ENCODE measurements around the gene MFSD1.

Gene MFSD1

DNA sequence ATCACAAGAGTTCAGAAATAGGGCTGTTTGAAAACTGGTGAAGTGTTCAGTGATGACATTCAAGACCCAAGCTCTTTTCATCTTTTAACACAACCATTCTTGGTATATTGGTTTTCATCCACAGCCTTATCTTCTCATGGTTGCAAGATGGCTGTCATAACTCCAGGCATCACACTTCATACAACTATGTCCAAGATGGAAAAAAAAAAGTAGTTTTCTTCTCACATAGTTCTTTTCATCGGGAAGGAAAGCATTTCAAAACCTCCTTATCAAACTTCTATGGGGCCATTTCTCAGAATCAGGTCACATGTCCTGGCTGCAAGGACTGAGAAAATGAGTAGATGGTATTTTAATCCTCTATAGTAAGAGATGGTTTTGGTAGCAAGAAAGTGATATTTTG, 21.1 kb upstream of the MFSD1 start:
- no peaks in the 10 kb centered on the region for H3K4me1 ChIP-seq (ENCODE audit: insufficient read depth, low read length)
- H3K36me3 ChIP-seq (ENCODE audit: insufficient read depth, low read length): no peaks in the 10 kb centered on the region
- H3K79me2 ChIP-seq (ENCODE audit: insufficient read depth, low read length): no peaks in the 10 kb centered on the region
- DNase-seq (no peak), ATAC-seq (ENCODE audit: insufficient read depth, low read depth) (no peak)
- no peak overlapping the region for H3K4me3 ChIP-seq (ENCODE audit: low read depth in 1 of 2, low read length in 2 of 2)
- TF ChIP-seq, protein P1, sequence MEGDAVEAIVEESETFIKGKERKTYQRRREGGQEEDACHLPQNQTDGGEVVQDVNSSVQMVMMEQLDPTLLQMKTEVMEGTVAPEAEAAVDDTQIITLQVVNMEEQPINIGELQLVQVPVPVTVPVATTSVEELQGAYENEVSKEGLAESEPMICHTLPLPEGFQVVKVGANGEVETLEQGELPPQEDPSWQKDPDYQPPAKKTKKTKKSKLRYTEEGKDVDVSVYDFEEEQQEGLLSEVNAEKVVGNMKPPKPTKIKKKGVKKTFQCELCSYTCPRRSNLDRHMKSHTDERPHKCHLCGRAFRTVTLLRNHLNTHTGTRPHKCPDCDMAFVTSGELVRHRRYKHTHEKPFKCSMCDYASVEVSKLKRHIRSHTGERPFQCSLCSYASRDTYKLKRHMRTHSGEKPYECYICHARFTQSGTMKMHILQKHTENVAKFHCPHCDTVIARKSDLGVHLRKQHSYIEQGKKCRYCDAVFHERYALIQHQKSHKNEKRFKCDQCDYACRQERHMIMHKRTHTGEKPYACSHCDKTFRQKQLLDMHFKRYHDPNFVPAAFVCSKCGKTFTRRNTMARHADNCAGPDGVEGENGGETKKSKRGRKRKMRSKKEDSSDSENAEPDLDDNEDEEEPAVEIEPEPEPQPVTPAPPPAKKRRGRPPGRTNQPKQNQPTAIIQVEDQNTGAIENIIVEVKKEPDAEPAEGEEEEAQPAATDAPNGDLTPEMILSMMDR (IDR thresholded peaks at IDR 0.05; ENCODE audit: borderline replicate concordance, extremely low read depth, low read length, poor library complexity, severe bottlenecking): no peak
- no peak for TF ChIP-seq EZH2 (IDR thresholded peaks at IDR 0.05; ENCODE audit: borderline replicate concordance, low read depth, low read length, severe bottlenecking)
- no peak overlapping the region for H2AFZ ChIP-seq (ENCODE audit: low read depth, low read length)
- peaks cover 4% of the 10 kb centered on the region for H3K9me3 ChIP-seq (ENCODE audit: insufficient read depth, low read length, severe bottlenecking)
- H3K27ac ChIP-seq (ENCODE audit: low read length): no peak overlapping the region
- H3K27me3 ChIP-seq (ENCODE audit: insufficient read depth, low read length, poor library complexity): no peaks in the 10 kb centered on the region
- no peak overlapping the region for H3K9ac ChIP-seq (ENCODE audit: low read depth, low read length)
- no peaks in the 10 kb centered on the region for H4K20me1 ChIP-seq (ENCODE audit: insufficient read depth, low read length)
- H3K4me2 ChIP-seq (ENCODE audit: insufficient read depth, low read length): no peak overlapping the region

DNA sequence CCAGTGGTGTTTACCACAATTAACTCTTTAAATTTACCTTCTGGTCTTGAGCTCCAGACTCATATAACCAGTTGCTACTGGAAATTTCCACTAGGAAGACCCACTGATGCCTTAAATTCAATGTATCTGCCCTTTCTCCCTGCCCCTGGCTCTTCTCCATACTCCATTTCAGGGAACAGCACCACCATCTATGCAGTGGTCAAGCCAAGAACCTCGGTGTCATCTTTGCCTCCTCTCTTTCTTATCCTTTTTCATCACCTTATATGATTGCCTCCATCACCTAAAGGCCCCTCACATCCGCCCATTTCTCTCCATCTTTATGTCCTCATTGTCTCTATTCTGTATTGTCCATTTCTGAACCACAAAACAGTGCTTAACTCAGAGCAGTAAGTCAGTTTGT, 20.7 kb upstream of the MFSD1 start:
- Histone ChIP-seq H3K4me2 (ENCODE audit: insufficient read depth, low read length) (no peak overlapping the region), H3K79me2 (ENCODE audit: insufficient read depth, low read length) (no peaks in the 10 kb centered on the region), H3K4me1 (ENCODE audit: insufficient read depth, low read length) (no peaks in the 10 kb centered on the region), H3K4me3 (ENCODE audit: low read depth in 1 of 2, low read length in 2 of 2) (no peak overlapping the region), H3K36me3 (ENCODE audit: insufficient read depth, low read length) (no peaks in the 10 kb centered on the region), H3K9me3 (ENCODE audit: insufficient read depth, low read length, severe bottlenecking) (peaks cover 4% of the 10 kb centered on the region), H2AFZ (ENCODE audit: low read depth, low read length) (no peak overlapping the region), H3K27ac (ENCODE audit: low read length) (no peak overlapping the region), H3K9ac (ENCODE audit: low read depth, low read length) (no peak overlapping the region), H4K20me1 (ENCODE audit: insufficient read depth, low read length) (no peaks in the 10 kb centered on the region), H3K27me3 (ENCODE audit: insufficient read depth, low read length, poor library complexity) (no peaks in the 10 kb centered on the region)
- DNase-seq: no peak
- TF ChIP-seq EZH2 (IDR thresholded peaks at IDR 0.05; ENCODE audit: borderline replicate concordance, low read depth, low read length, severe bottlenecking): no peak
- TF ChIP-seq, protein P1 (IDR thresholded peaks at IDR 0.05; ENCODE audit: borderline replicate concordance, extremely low read depth, low read length, poor library complexity, severe bottlenecking): no peak
- no peak for ATAC-seq (ENCODE audit: insufficient read depth, low read depth)

GRCh38 chr3:158781849-158782248, 20.0 kb upstream of the MFSD1 start:
- Histone ChIP-seq H4K20me1 (ENCODE audit: insufficient read depth, low read length) (no peaks in the 10 kb centered on the region), H3K4me1 (ENCODE audit: insufficient read depth, low read length) (no peaks in the 10 kb centered on the region), H2AFZ (ENCODE audit: low read depth, low read length) (no peak overlapping the region), H3K9me3 (ENCODE audit: insufficient read depth, low read length, severe bottlenecking) (peaks cover 4% of the 10 kb centered on the region), H3K36me3 (ENCODE audit: insufficient read depth, low read length) (no peaks in the 10 kb centered on the region), H3K4me2 (ENCODE audit: insufficient read depth, low read length) (no peak overlapping the region), H3K79me2 (ENCODE audit: insufficient read depth, low read length) (no peaks in the 10 kb centered on the region), H3K27ac (ENCODE audit: low read length) (no peak overlapping the region), H3K4me3 (ENCODE audit: low read depth in 1 of 2, low read length in 2 of 2) (no peak overlapping the region), H3K9ac (ENCODE audit: low read depth, low read length) (no peak overlapping the region), H3K27me3 (ENCODE audit: insufficient read depth, low read length, poor library complexity) (no peaks in the 10 kb centered on the region)
- ATAC-seq (ENCODE audit: insufficient read depth, low read depth) (no peak), DNase-seq (no peak)
- TF ChIP-seq EZH2 (IDR thresholded peaks at IDR 0.05; ENCODE audit: borderline replicate concordance, low read depth, low read length, severe bottlenecking): no peak
- TF ChIP-seq, protein P1 (IDR thresholded peaks at IDR 0.05; ENCODE audit: borderline replicate concordance, extremely low read depth, low read length, poor library complexity, severe bottlenecking): no peak
